Endothelial cell of umbilical vein (primary cell): ENCODE measurements around the gene INMT. TPM values are rescaled to one million over a fixed set of nuclear protein-coding genes. Genes with fewer than 3 reads are reported as not detected.

ENCODE experiments used
- BruUV-seq: library from RNA; stranded (reverse); fragments of 400-500 nt; replicated peaks from 2 replicates; lab custom pipeline; 2021; lab: Mats Ljungman, UMichigan
- CTCF ChIA-PET: fragments of 300-600, 350-600 bp; sonication (Branson Sonifier 250); formaldehyde crosslinking; loops from one replicate; lab custom pipeline; 2021; ENCODE audit warnings: antibody characterized with exemption, inconsistent platforms; lab: Charles Lee
- POLR2A ChIA-PET: fragments of 300-600, 350-600 bp; sonication (Branson Sonifier 250); formaldehyde crosslinking; loops from one replicate; lab custom pipeline; 2021; ENCODE audit warnings: antibody characterized with exemption, inconsistent platforms; lab: Charles Lee
- DNase-seq: peaks from one replicate; pipeline ENCODE4 v3.0.0-alpha.2; 2011; ENCODE audit warnings: low read depth, low spot score
- FAIRE-seq: peaks from 2 replicates; lab custom pipeline; 2011; peaks lifted over from hg19 to GRCh38; lab: Jason Lieb, UNC
- H2AFZ ChIP-seq: 2 replicates; pipeline ENCODE4 v1.6.0; 2012; ENCODE audit warnings: low read depth, low read length, control low read depth, inconsistent platforms
- H3K27ac ChIP-seq: 2 replicates; pipeline ENCODE4 v1.5.1; 2011; ENCODE audit warnings: low read depth, mild to moderate bottlenecking, control low read depth, low read length, moderate library complexity; ENCODE audit not compliant: insufficient read depth
- H3K27me3 ChIP-seq, 2 experiments: 2 replicates each; pipeline versions ENCODE4 v1.6.0 to v1.6.1; 2011; ENCODE audit warnings: low read length in 2 of 2, mixed read lengths in 1 of 2; ENCODE audit not compliant: control insufficient read depth in 2 of 2, insufficient read depth in 2 of 2
- H3K36me3 ChIP-seq, 2 experiments: 2 replicates in 1 of 2; 3 replicates in 1 of 2; pipeline ENCODE4 v1.5.1; 2011; ENCODE audit warnings: low read length in 2 of 2, mild to moderate bottlenecking in 1 of 2, moderate library complexity in 1 of 2; ENCODE audit not compliant: control insufficient read depth in 2 of 2, insufficient read depth in 2 of 2; ENCODE audit errors: extremely low read depth in 1 of 2
- H3K4me1 ChIP-seq: 3 replicates; pipeline ENCODE4 v1.5.1; 2011; ENCODE audit warnings: mild to moderate bottlenecking, low read length; ENCODE audit not compliant: control insufficient read depth, insufficient read depth; ENCODE audit errors: extremely low read depth
- H3K4me2 ChIP-seq: 2 replicates; pipeline ENCODE4 v1.6.1; 2011; ENCODE audit warnings: low read length, control low read depth, mixed read lengths; ENCODE audit not compliant: insufficient read depth
- H3K4me3 ChIP-seq, 3 experiments: fragments of 200-600 bp in 1 of 3; sonication (generic), shearing (Covaris generic) in 1 of 3; replicated peaks in 1 of 3; 2 replicates each; pipeline ENCODE4 v1.5.1; 2011 to 2016; ENCODE audit warnings: control low read depth in 3 of 3, low read length in 3 of 3, mild to moderate bottlenecking in 2 of 3, inconsistent platforms in 1 of 3, low read depth in 1 of 3, moderate library complexity in 1 of 3; ENCODE audit not compliant: insufficient read depth in 1 of 3
- H3K79me2 ChIP-seq: 2 replicates; pipeline ENCODE4 v1.6.0; 2012; ENCODE audit warnings: low read length, inconsistent platforms; ENCODE audit not compliant: control insufficient read depth, insufficient read depth
- H3K9ac ChIP-seq: replicated peaks from 2 replicates; pipeline ENCODE3; 2011; ENCODE audit warnings: low read length, control low read depth; ENCODE audit not compliant: insufficient read depth; ENCODE audit errors: extremely low read depth
- H3K9me1 ChIP-seq: replicated peaks from 3 replicates; pipeline ENCODE4 v1.6.0; 2011; ENCODE audit warnings: mild to moderate bottlenecking, low read length; ENCODE audit not compliant: control insufficient read depth, insufficient read depth; ENCODE audit errors: extremely low read depth
- H3K9me3 ChIP-seq: replicated peaks from 2 replicates; pipeline ENCODE4 v1.5.1; 2012; ENCODE audit warnings: low read length, inconsistent platforms; ENCODE audit not compliant: control insufficient read depth, insufficient read depth
- H4K20me1 ChIP-seq: replicated peaks from 2 replicates; pipeline ENCODE3; 2011; ENCODE audit warnings: mild to moderate bottlenecking, low read length; ENCODE audit not compliant: control insufficient read depth, insufficient read depth; ENCODE audit errors: extremely low read depth
- CTCF ChIP-seq, 2 donors: IDR thresholded peaks; 1 replicate in 1 of 2; 2 replicates in 1 of 2; pipeline ENCODE4 v1.5.1; 2011; ENCODE audit warnings: low read length in 2 of 2, mild to moderate bottlenecking in 2 of 2, moderate library complexity in 2 of 2, control low read depth in 1 of 2, inconsistent platforms in 1 of 2, low read depth in 1 of 2; ENCODE audit not compliant: insufficient read depth in 1 of 2; ENCODE audit errors: extremely low read depth in 1 of 2
- FOS ChIP-seq: IDR thresholded peaks from 2 replicates; pipeline ENCODE4 v1.6.1; 2011; ENCODE audit warnings: mild to moderate bottlenecking, low read length, moderate library complexity, borderline replicate concordance; ENCODE audit not compliant: insufficient read depth
- GATA2 ChIP-seq: IDR thresholded peaks from 2 replicates; pipeline ENCODE4 v1.7.0; 2011; ENCODE audit warnings: low read depth, mild to moderate bottlenecking, moderate library complexity, mixed read lengths, low read length; ENCODE audit not compliant: insufficient read length, insufficient read depth
- JUN ChIP-seq: IDR thresholded peaks from 2 replicates; pipeline ENCODE4 v1.6.1; 2011; ENCODE audit warnings: borderline replicate concordance, low read depth; ENCODE audit not compliant: insufficient read length, insufficient read depth
- MAX ChIP-seq: IDR thresholded peaks from 2 replicates; pipeline ENCODE4 v1.6.1; 2011; ENCODE audit not compliant: insufficient read depth, insufficient read length
- POLR2AphosphoS5 ChIP-seq: IDR thresholded peaks from 2 replicates; pipeline ENCODE4 v1.6.1; 2012; ENCODE audit warnings: low read depth, mild to moderate bottlenecking, control low read depth, low read length, moderate library complexity; ENCODE audit not compliant: insufficient read depth
- dilution Hi-C: fragments of 300-500 bp; cut with MboI; formaldehyde crosslinking; loops from one replicate; pipeline ENCODE4 v1.15.0; 2019; ENCODE audit warnings: low sequenced_read_pairs; ENCODE audit not compliant: extremely low pct_ligation_motif_present
- intact Hi-C: fragments of 100-400 bp; cut with micrococcal nuclease; formaldehyde crosslinking; loops from one replicate; pipeline ENCODE4 v1.10.0; 2022
- polyA plus RNA-seq, 4 experiments: library from polyadenylated mRNA; depleted of rRNA in 3 of 4; stranded (reverse) in 3 of 4; unstranded in 1 of 4; fragments of >200 nt; gene quantifications; 2 replicates each; pipeline versions ENCODE4 v1.2.1 to v1.2.3, GENCODE V29; 2011 to 2012; ENCODE audit warnings: missing spikeins in 1 of 4
- total RNA-seq: library from RNA; stranded (reverse); gene quantifications from 2 replicates; pipeline ENCODE4 v1.2.3, GENCODE V29; 2021

Gene INMT
- total and polyA plus RNA-seq, 2 donors (not counting 3 experiments of a cell fraction or from before 2014, with no cell fraction given): not detected

- intact Hi-C loops: no loop called here
- no peaks in the 10 kb centered on the region for H3K9me3 ChIP-seq
- no peaks in the 10 kb centered on the region for H3K4me1 ChIP-seq
- no peaks in the 10 kb centered on the region for H3K79me2 ChIP-seq
- no peak overlapping the region for H2AFZ ChIP-seq
- BruUV-seq: no TSS peak
- no peak overlapping the region for H3K4me2 ChIP-seq
- TF ChIP-seq JUN: no peak
- H3K27me3 ChIP-seq: peaks cover 11 to 15% of the 10 kb centered on the region in 2 experiments
- no peak overlapping the region for H3K4me3 ChIP-seq
- no peaks in the 10 kb centered on the region for H4K20me1 ChIP-seq
- H3K9ac ChIP-seq: no peak overlapping the region
- DNase-seq: no peak
- POLR2A ChIA-PET: no interaction called here
- CTCF ChIA-PET: no interaction called here
- no peak for FAIRE-seq
- H3K9me1 ChIP-seq: no peaks in the 10 kb centered on the region
- H3K27ac ChIP-seq: no peak overlapping the region
- dilution Hi-C loops: no loop called here
- H3K36me3 ChIP-seq: no peaks in the 10 kb centered on the region
Measured at GRCh38 chr7:30727061-30727945, 24.6 kb upstream of the INMT start.

- POLR2A ChIA-PET: no interaction called here
- dilution Hi-C loops: no loop called here
- no peak overlapping the region for H3K27ac ChIP-seq
- no TSS peak for BruUV-seq
- no peak overlapping the region for H3K9ac ChIP-seq
- DNase-seq: no peak
- no peaks in the 10 kb centered on the region for H3K4me1 ChIP-seq
- CTCF ChIA-PET: no interaction called here
- H4K20me1 ChIP-seq: no peaks in the 10 kb centered on the region
- H3K4me2 ChIP-seq: no peak overlapping the region
- TF ChIP-seq POLR2AphosphoS5: no peak
- no peak for TF ChIP-seq CTCF (IDR thresholded peaks at IDR 0.05; ENCODE audit: extremely low read depth in 1 of 2, insufficient read depth in 1 of 2, low read depth in 1 of 2, low read length in 2 of 2)
- no peak for TF ChIP-seq GATA2
- no peak for TF ChIP-seq FOS
- no peak for TF ChIP-seq MAX
- no peak overlapping the region for H2AFZ ChIP-seq
- no peak for FAIRE-seq
- H3K9me1 ChIP-seq: no peaks in the 10 kb centered on the region
- intact Hi-C loops: no loop called here
- H3K4me3 ChIP-seq: no peak overlapping the region
- no peaks in the 10 kb centered on the region for H3K9me3 ChIP-seq
- H3K79me2 ChIP-seq: no peaks in the 10 kb centered on the region
- peaks cover 7 to 15% of the 10 kb centered on the region in 2 experiments for H3K27me3 ChIP-seq
- no peaks in the 10 kb centered on the region for H3K36me3 ChIP-seq
Measured at GRCh38 chr7:30728591-30729100, 23.3 kb upstream of the INMT start.
